HG02870 (cell line): ENCODE data around the gene GABARAPL2.
"Not testable (repeated sequence)": the region's sequence is repeated elsewhere in the genome, so short reads cannot be mapped to it uniquely, and the experiment has no call there.

ENCODE experiments used
- ATAC-seq: cut with Tn5 transposase; IDR thresholded peaks from one replicate; pipeline ENCODE4 v1.9.1; 2021; ENCODE audit warnings: mild to moderate bottlenecking, moderate library complexity; ENCODE audit not compliant: unreplicated experiment

Gene GABARAPL2

GRCh38 chr16:75590920-75591843, 25.0 kb downstream of the GABARAPL2 start:
- no peak for ATAC-seq

- not testable (repeated sequence) for ATAC-seq
Measured at GRCh38 chr16:75591927-75592326, 25.7 kb downstream of the GABARAPL2 start.

GRCh38 chr16:75593308-75593707, 27.1 kb downstream of the GABARAPL2 start:
- ATAC-seq, result no peak

GRCh38 chr16:75593825-75594820, 27.9 kb downstream of the GABARAPL2 start:
- ATAC-seq, result no peak

- no peak for ATAC-seq
Measured at GRCh38 chr16:75599452-75600277, 33.5 kb downstream of the GABARAPL2 start.

- ATAC-seq, result no peak
Measured at GRCh38 chr16:75603241-75603640, 37.1 kb downstream of the GABARAPL2 start.

- no peak for ATAC-seq
Measured at GRCh38 chr16:75606507-75606906, 40.3 kb downstream of the GABARAPL2 start.

GRCh38 chr16:75614066-75614897, 48.1 kb downstream of the GABARAPL2 start:
- ATAC-seq, result no peak

- ATAC-seq, result no peak
Measured at GRCh38 chr16:75615619-75616018, 49.4 kb downstream of the GABARAPL2 start.

GRCh38 chr16:75616521-75617010, 50.4 kb downstream of the GABARAPL2 start:
- ATAC-seq, result peak; percentile 78

GRCh38 chr16:75617121-75617520, 50.9 kb downstream of the GABARAPL2 start:
- no peak for ATAC-seq

GRCh38 chr16:75618780-75619179, 52.6 kb downstream of the GABARAPL2 start:
- no peak for ATAC-seq

GRCh38 chr16:75620326-75621169, 54.4 kb downstream of the GABARAPL2 start:
- ATAC-seq, result no peak

- ATAC-seq, result no peak
Measured at GRCh38 chr16:75621170-75621477, 54.9 kb downstream of the GABARAPL2 start.

GRCh38 chr16:75622761-75623605, 56.8 kb downstream of the GABARAPL2 start, which contains the start of gene ADAT1:
Gene ADAT1 (minus strand): TSS chr16:75623281. CDS start chr16:75620799, 2,482 bp downstream.
- peak; percentile 83 for ATAC-seq

- ATAC-seq, result no peak
Measured at GRCh38 chr16:75624921-75625334, 58.7 kb downstream of the GABARAPL2 start.

- ATAC-seq, result no peak
Measured at GRCh38 chr16:75626806-75627205, 60.6 kb downstream of the GABARAPL2 start.
